SK-N-SH treated with all-trans-retinoic acid at 6 μM for 48 hours (cell line): ENCODE measurements around the gene ARHGEF38.
"Not testable (repeated sequence)": the region's sequence is repeated elsewhere in the genome, so short reads cannot be mapped to it uniquely, and the experiment has no call there.

Source experiments
- ATAC-seq: fragments of 200-7000 bp; cut with Tn5 transposase; 3 replicates; pipeline ENCODE4 v1.9.1; 2020; ENCODE audit warnings: mild to moderate bottlenecking, moderate library complexity
- ARNTL ChIP-seq: fragments of 450-650 bp; formaldehyde crosslinking; IDR thresholded peaks from 2 replicates; pipeline ENCODE4 v1.5.0; 2020; ENCODE audit warnings: low read depth, mild to moderate bottlenecking, moderate library complexity, borderline replicate concordance
- BACH2 ChIP-seq: fragments of 250-450 bp; sonication (Bioruptor Pico); IDR thresholded peaks from 2 replicates; pipeline ENCODE4 v1.9.0; 2021; ENCODE audit warnings: mild to moderate bottlenecking, borderline replicate concordance
- CSDC2 ChIP-seq: fragments of 250-450 bp; sonication (Bioruptor Pico); IDR thresholded peaks from 2 replicates; pipeline ENCODE4 v1.5.0; 2020; ENCODE audit warnings: mild to moderate bottlenecking, moderate library complexity
- CSRNP3 ChIP-seq: fragments of 250-450 bp; sonication (Bioruptor Pico); IDR thresholded peaks from 2 replicates; pipeline ENCODE4 v1.5.1; 2021; ENCODE audit warnings: mild to moderate bottlenecking, moderate library complexity
- ESRRG ChIP-seq: fragments of 250-450 bp; sonication (Bioruptor Pico); IDR thresholded peaks from 2 replicates; pipeline ENCODE4 v1.6.1; 2021; ENCODE audit warnings: mild to moderate bottlenecking
- GLIS3 ChIP-seq: fragments of 250-450 bp; sonication (Bioruptor Pico); IDR thresholded peaks from 2 replicates; pipeline ENCODE4 v1.5.0; 2020; ENCODE audit warnings: mild to moderate bottlenecking, moderate library complexity
- ISL1 ChIP-seq: fragments of 250-450 bp; sonication (Bioruptor Pico); IDR thresholded peaks from 2 replicates; pipeline ENCODE4 v2.1.2; 2022; ENCODE audit warnings: mild to moderate bottlenecking, moderate library complexity
- OSR1 ChIP-seq: fragments of 250-450 bp; sonication (Bioruptor Pico); IDR thresholded peaks from 2 replicates; pipeline ENCODE4 v1.8.0; 2022; ENCODE audit warnings: moderate library complexity, mild to moderate bottlenecking, inconsistent platforms
- PATZ1 ChIP-seq: fragments of 250-450 bp; sonication (Bioruptor Pico); IDR thresholded peaks from 2 replicates; pipeline ENCODE4 v1.8.0; 2020; ENCODE audit warnings: mild to moderate bottlenecking, moderate library complexity, borderline replicate concordance
- POU6F1 ChIP-seq: fragments of 250-450 bp; sonication (Bioruptor Pico); IDR thresholded peaks from 2 replicates; pipeline ENCODE4 v1.8.0; 2021; ENCODE audit warnings: low read depth, mild to moderate bottlenecking, moderate library complexity, borderline replicate concordance
- PPARA ChIP-seq: fragments of 250-450 bp; sonication (Bioruptor Pico); IDR thresholded peaks from 2 replicates; pipeline ENCODE4 v1.5.0; 2020; ENCODE audit warnings: mild to moderate bottlenecking, borderline replicate concordance
- RARB ChIP-seq: fragments of 250-450 bp; sonication (Bioruptor Pico); IDR thresholded peaks from 2 replicates; pipeline ENCODE4 v1.8.0; 2021; ENCODE audit warnings: mild to moderate bottlenecking, moderate library complexity
- SNAI2 ChIP-seq: fragments of 250-450 bp; sonication (Bioruptor Pico); IDR thresholded peaks from 2 replicates; pipeline ENCODE4 v1.5.0; 2020; ENCODE audit warnings: mild to moderate bottlenecking, moderate library complexity
- TCF4 ChIP-seq: fragments of 250-450 bp; sonication (Bioruptor Pico); IDR thresholded peaks from 2 replicates; pipeline ENCODE4 v1.8.0; 2021; ENCODE audit warnings: mild to moderate bottlenecking, moderate library complexity, borderline replicate concordance
- TOX ChIP-seq: fragments of 250-450 bp; sonication (Bioruptor Pico); IDR thresholded peaks from 2 replicates; pipeline ENCODE4 v1.8.0; 2021; ENCODE audit warnings: mild to moderate bottlenecking, moderate library complexity, borderline replicate concordance
- ZFP3 ChIP-seq: fragments of 250-450 bp; sonication (Bioruptor Pico); IDR thresholded peaks from 2 replicates; pipeline ENCODE4 v1.5.0; 2020; ENCODE audit warnings: mild to moderate bottlenecking, moderate library complexity
- ZFP30 ChIP-seq: fragments of 450-650 bp; formaldehyde crosslinking; IDR thresholded peaks from 2 replicates; pipeline ENCODE4 v1.5.0; 2022; ENCODE audit warnings: mild to moderate bottlenecking, moderate library complexity
- ZNF565 ChIP-seq: fragments of 450-650 bp; formaldehyde crosslinking; conservative IDR thresholded peaks from 2 replicates; pipeline ENCODE4 v1.5.0; 2020; ENCODE audit warnings: low read depth, mild to moderate bottlenecking, moderate library complexity
- ZNF70 ChIP-seq: fragments of 450-650 bp; formaldehyde crosslinking; IDR thresholded peaks from 2 replicates; pipeline ENCODE4 v1.5.0; 2020; ENCODE audit warnings: mild to moderate bottlenecking, moderate library complexity
- ZNF8 ChIP-seq: fragments of 450-650 bp; formaldehyde crosslinking; IDR thresholded peaks from 2 replicates; pipeline ENCODE4 v1.5.0; 2020; ENCODE audit warnings: mild to moderate bottlenecking, moderate library complexity

The ARHGEF38 gene

GRCh38 chr4:105609819-105610218 lies 57.4 kb downstream of the ARHGEF38 start:
- not testable (repeated sequence) for ATAC-seq
- peak; percentile 61 for TF ChIP-seq ZNF8 (CRISPR knock-in tag)

- ATAC-seq = no peak
- TF ChIP-seq CSRNP3 (CRISPR knock-in tag) = no peak
- TF ChIP-seq POU6F1 (CRISPR knock-in tag) = no peak
- TF ChIP-seq PATZ1 = no peak
- TF ChIP-seq ISL1 = no peak
- no peak for TF ChIP-seq ARNTL
- TF ChIP-seq GLIS3 (CRISPR knock-in tag) = no peak
- TF ChIP-seq ZNF70 (CRISPR knock-in tag) = no peak
- TF ChIP-seq BACH2 (CRISPR knock-in tag) = no peak
- no peak for TF ChIP-seq ZFP3 (CRISPR knock-in tag)
- TF ChIP-seq, all 23 proteins: peak for 0
Observed at GRCh38 chr4:105613306-105613705, 60.9 kb downstream of the ARHGEF38 start.

- TF ChIP-seq BACH2 (CRISPR knock-in tag) = no peak
- no peak for TF ChIP-seq ZNF8 (CRISPR knock-in tag)
- TF ChIP-seq TCF4 = no peak
- no peak for TF ChIP-seq ESRRG (CRISPR knock-in tag)
- TF ChIP-seq GLIS3 (CRISPR knock-in tag) = no peak
- ATAC-seq = no peak
Observed at GRCh38 chr4:105619188-105619931, 66.9 kb downstream of the ARHGEF38 start.

GRCh38 chr4:105620640-105621323 lies 68.4 kb downstream of the ARHGEF38 start:
- no peak for TF ChIP-seq ZFP3 (CRISPR knock-in tag)
- no peak for TF ChIP-seq ARNTL
- no peak for TF ChIP-seq POU6F1 (CRISPR knock-in tag)
- TF ChIP-seq ZNF565 (CRISPR knock-in tag) = no peak
- no peak for TF ChIP-seq RARB (CRISPR knock-in tag)
- TF ChIP-seq TOX (CRISPR knock-in tag) = no peak
- no peak for TF ChIP-seq SNAI2
- TF ChIP-seq CSRNP3 (CRISPR knock-in tag) = no peak
- TF ChIP-seq ISL1 = no peak
- TF ChIP-seq GLIS3 (CRISPR knock-in tag) = no peak
- no peak for TF ChIP-seq PPARA (CRISPR knock-in tag)
- TF ChIP-seq TCF4 = no peak
- TF ChIP-seq ZNF70 (CRISPR knock-in tag) = no peak
- TF ChIP-seq PATZ1 = no peak
- no peak for TF ChIP-seq ESRRG (CRISPR knock-in tag)
- TF ChIP-seq CSDC2 (CRISPR knock-in tag) = no peak
- no peak for TF ChIP-seq OSR1 (CRISPR knock-in tag)
- no peak for TF ChIP-seq ZFP30
- ATAC-seq = peak; percentile 78
